Activated gamma-delta T cell treated with anti-CD3 and anti-CD28 coated beads, Interleukin-2, amount 50 U/mL, for 16 hours (primary cell): ENCODE measurements around the gene DDIAS.

Source experiments
- DNase-seq: peaks from one replicate; pipeline ENCODE4 v3.0.0-alpha.2; 2020; ENCODE audit warnings: low read depth

Gene DDIAS

GRCh38 chr11:82972103-82972502 lies 70.6 kb downstream of the DDIAS start:
- DNase-seq = no peak

GRCh38 chr11:82974135-82974534 lies 72.6 kb downstream of the DDIAS start:
- no peak for DNase-seq

- no peak for DNase-seq
Observed at GRCh38 chr11:82974851-82975250, 73.3 kb downstream of the DDIAS start.

- no peak for DNase-seq
Observed at GRCh38 chr11:82975882-82976281, 74.3 kb downstream of the DDIAS start.

- no peak for DNase-seq
Observed at GRCh38 chr11:82976786-82977185, 75.2 kb downstream of the DDIAS start.

- no peak for DNase-seq
Observed at GRCh38 chr11:82978422-82979099, 77.0 kb downstream of the DDIAS start.

- DNase-seq = no peak
Observed at GRCh38 chr11:82979824-82980223, 78.3 kb downstream of the DDIAS start.

GRCh38 chr11:82980292-82980691 lies 78.8 kb downstream of the DDIAS start:
- no peak for DNase-seq

GRCh38 chr11:82980947-82981346 lies 79.4 kb downstream of the DDIAS start:
- DNase-seq = no peak

- DNase-seq = no peak
Observed at GRCh38 chr11:82981852-82982251, 80.3 kb downstream of the DDIAS start.
